Measurements from ENCODE around the gene AS3MT.

- TF ChIP-seq, protein P1, sequence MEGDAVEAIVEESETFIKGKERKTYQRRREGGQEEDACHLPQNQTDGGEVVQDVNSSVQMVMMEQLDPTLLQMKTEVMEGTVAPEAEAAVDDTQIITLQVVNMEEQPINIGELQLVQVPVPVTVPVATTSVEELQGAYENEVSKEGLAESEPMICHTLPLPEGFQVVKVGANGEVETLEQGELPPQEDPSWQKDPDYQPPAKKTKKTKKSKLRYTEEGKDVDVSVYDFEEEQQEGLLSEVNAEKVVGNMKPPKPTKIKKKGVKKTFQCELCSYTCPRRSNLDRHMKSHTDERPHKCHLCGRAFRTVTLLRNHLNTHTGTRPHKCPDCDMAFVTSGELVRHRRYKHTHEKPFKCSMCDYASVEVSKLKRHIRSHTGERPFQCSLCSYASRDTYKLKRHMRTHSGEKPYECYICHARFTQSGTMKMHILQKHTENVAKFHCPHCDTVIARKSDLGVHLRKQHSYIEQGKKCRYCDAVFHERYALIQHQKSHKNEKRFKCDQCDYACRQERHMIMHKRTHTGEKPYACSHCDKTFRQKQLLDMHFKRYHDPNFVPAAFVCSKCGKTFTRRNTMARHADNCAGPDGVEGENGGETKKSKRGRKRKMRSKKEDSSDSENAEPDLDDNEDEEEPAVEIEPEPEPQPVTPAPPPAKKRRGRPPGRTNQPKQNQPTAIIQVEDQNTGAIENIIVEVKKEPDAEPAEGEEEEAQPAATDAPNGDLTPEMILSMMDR (IDR thresholded peaks at IDR 0.05; ENCODE audit: insufficient read depth, low read length, poor library complexity, severe bottlenecking) = no peak
- TF ChIP-seq EZH2phosphoT487 (conservative IDR thresholded peaks at IDR 0.05; ENCODE audit: low read length) = no peak
Measured at GRCh38 chr10:102841827-102842345, 27.4 kb upstream of the AS3MT start.

All from SU-DHL-6 (cell line).